Activated CD4-positive, alpha-beta memory T cell treated with anti-CD3 and anti-CD28 coated beads, Interleukin-2, amount 10 ng/mL, durations not matched to agents 7 days and 5 days (primary cell): ENCODE data around the gene SLC2A14. TPM values are rescaled to one million over a fixed set of nuclear protein-coding genes. Genes with fewer than 3 reads are reported as not detected.
"Not testable (repeated sequence)": the region's sequence is repeated elsewhere in the genome, so short reads cannot be mapped to it uniquely, and the experiment has no call there.

Source experiments
- CTCF ChIA-PET: fragments of 350-600 bp; sonication (Branson Sonifier 250); formaldehyde crosslinking; loops from one replicate; lab custom pipeline; 2021; ENCODE audit warnings: antibody characterized with exemption, inconsistent platforms; lab: Charles Lee
- POLR2A ChIA-PET: fragments of 350-600 bp; sonication (Branson Sonifier 250); formaldehyde crosslinking; loops from one replicate; lab custom pipeline; 2021; ENCODE audit warnings: antibody characterized with exemption; lab: Charles Lee
- DNase-seq: peaks from one replicate; pipeline ENCODE4 v3.0.0-alpha.2; 2020
- H3K27ac Mint-ChIP-seq: one replicate; pipeline ENCODE4 v1.8.0; 2021; ENCODE audit warnings: mild to moderate bottlenecking, mixed read lengths
- H3K27me3 Mint-ChIP-seq: one replicate; pipeline ENCODE4 v1.8.0; 2021; ENCODE audit warnings: mixed read lengths
- H3K36me3 Mint-ChIP-seq: one replicate; pipeline ENCODE4 v1.8.0; 2021; ENCODE audit warnings: low read depth, mixed read lengths
- H3K4me1 Mint-ChIP-seq: one replicate; pipeline ENCODE4 v1.8.0; 2021; ENCODE audit warnings: mixed read lengths
- H3K4me3 Mint-ChIP-seq: one replicate; pipeline ENCODE4 v1.8.0; 2021; ENCODE audit warnings: mild to moderate bottlenecking, mixed read lengths
- H3K9me3 Mint-ChIP-seq: one replicate; pipeline ENCODE4 v1.8.0; 2021; ENCODE audit warnings: mixed read lengths
- total RNA-seq, 2 experiments: library from RNA; stranded (reverse); gene quantifications; one replicate each; pipeline ENCODE4 v1.2.3, GENCODE V29; 2021

The SLC2A14 gene
- total RNA-seq, 2 experiments from 2014 or later, result 15.8 to 18.6 TPM

GRCh38 chr12:7902416-7902815 is 29.7 kb upstream of the SLC2A14 start:
- POLR2A ChIA-PET, H3K4me3 Mint-ChIP-seq, H3K9me3 Mint-ChIP-seq, H3K36me3 Mint-ChIP-seq, DNase-seq, CTCF ChIA-PET, H3K4me1 Mint-ChIP-seq, H3K27me3 Mint-ChIP-seq, H3K27ac Mint-ChIP-seq: not testable (repeated sequence)

- Mint-ChIP-seq H3K4me1 (no peaks in the 10 kb centered on the region), H3K27me3 (peaks cover 2% of the 10 kb centered on the region), H3K4me3 (no peak overlapping the region), H3K36me3 (no peaks in the 10 kb centered on the region), H3K27ac (no peak overlapping the region), H3K9me3 (no peaks in the 10 kb centered on the region)
- ChIA-PET POLR2A (interaction anchor here (0.6 kb wide), 1 partner anchor 187 kb away, joined by 4 read pairs; no protein-coding TSS in a partner anchor), CTCF (no interaction called here)
- no peak for DNase-seq
Observed at GRCh38 chr12:7899755-7900154, 27.0 kb upstream of the SLC2A14 start.

GRCh38 chr12:7896726-7897125 is 24.0 kb upstream of the SLC2A14 start:
- H3K27ac Mint-ChIP-seq, H3K4me1 Mint-ChIP-seq, H3K9me3 Mint-ChIP-seq, CTCF ChIA-PET, H3K27me3 Mint-ChIP-seq, DNase-seq, H3K36me3 Mint-ChIP-seq, POLR2A ChIA-PET, H3K4me3 Mint-ChIP-seq: not testable (repeated sequence)

GRCh38 chr12:7892186-7892980 is 19.7 kb upstream of the SLC2A14 start:
- H3K27ac Mint-ChIP-seq, result no peak overlapping the region
- H3K4me3 Mint-ChIP-seq, result no peak overlapping the region
- no peaks in the 10 kb centered on the region for H3K36me3 Mint-ChIP-seq
- DNase-seq, result no peak
- no peaks in the 10 kb centered on the region for H3K9me3 Mint-ChIP-seq
- ChIA-PET POLR2A (no interaction called here), CTCF (interaction anchor here (0.5 to 0.6 kb wide), 2 partner anchors 14 to 114 kb away, joined by 4 to 6 read pairs; no protein-coding TSS in a partner anchor)
- peaks cover 9% of the 10 kb centered on the region for H3K27me3 Mint-ChIP-seq
- no peaks in the 10 kb centered on the region for H3K4me1 Mint-ChIP-seq

GRCh38 chr12:7884689-7885088 is 12.0 kb upstream of the SLC2A14 start:
- POLR2A ChIA-PET, result no interaction called here
- DNase-seq, result no peak
- Mint-ChIP-seq H3K4me1 (no peaks in the 10 kb centered on the region), H3K4me3 (no peak overlapping the region), H3K9me3 (no peaks in the 10 kb centered on the region), H3K27me3 (peaks cover 5% of the 10 kb centered on the region), H3K36me3 (no peaks in the 10 kb centered on the region), H3K27ac (no peak overlapping the region)
- CTCF ChIA-PET, result interaction anchor here (0.9 kb wide), 1 partner anchor 40 kb away, joined by 3 read pairs; no protein-coding TSS in a partner anchor

- H3K27me3 Mint-ChIP-seq, H3K4me3 Mint-ChIP-seq, H3K4me1 Mint-ChIP-seq, DNase-seq, H3K36me3 Mint-ChIP-seq, POLR2A ChIA-PET, H3K27ac Mint-ChIP-seq, H3K9me3 Mint-ChIP-seq: not testable (repeated sequence)
- CTCF ChIA-PET, result interaction anchor here (0.6 kb wide), 1 partner anchor 221 kb away, joined by 3 read pairs; no protein-coding TSS in a partner anchor
Observed at GRCh38 chr12:7881736-7882120, 9.0 kb upstream of the SLC2A14 start.

- H3K4me3 Mint-ChIP-seq, H3K36me3 Mint-ChIP-seq, H3K4me1 Mint-ChIP-seq, H3K27ac Mint-ChIP-seq, POLR2A ChIA-PET, H3K27me3 Mint-ChIP-seq, H3K9me3 Mint-ChIP-seq, DNase-seq: not testable (repeated sequence)
- CTCF ChIA-PET, result interaction anchor here (0.6 kb wide), 1 partner anchor 220 kb away, joined by 3 read pairs; no protein-coding TSS in a partner anchor
Observed at GRCh38 chr12:7880952-7881735, 8.4 kb upstream of the SLC2A14 start.

GRCh38 chr12:7879246-7879645 is 6.5 kb upstream of the SLC2A14 start:
- H3K36me3 Mint-ChIP-seq, result no peaks in the 10 kb centered on the region
- ChIA-PET POLR2A (no interaction called here), CTCF (interaction anchor here (0.7 kb wide), 2 partner anchors 49 to 190 kb away, joined by 3 to 5 read pairs; no protein-coding TSS in a partner anchor)
- no peak overlapping the region for H3K4me3 Mint-ChIP-seq
- no peak for DNase-seq
- H3K9me3 Mint-ChIP-seq, result no peaks in the 10 kb centered on the region
- no peaks in the 10 kb centered on the region for H3K4me1 Mint-ChIP-seq
- H3K27ac Mint-ChIP-seq, result no peak overlapping the region
- peaks cover 1% of the 10 kb centered on the region for H3K27me3 Mint-ChIP-seq

- Mint-ChIP-seq H3K36me3 (no peaks in the 10 kb centered on the region), H3K27ac (no peak overlapping the region), H3K4me1 (peaks cover 1% of the 10 kb centered on the region), H3K27me3 (peaks cover 14% of the 10 kb centered on the region), H3K4me3 (no peak overlapping the region), H3K9me3 (no peaks in the 10 kb centered on the region)
- POLR2A ChIA-PET, result interaction anchor here (0.8 kb wide), 1 partner anchor 56 kb away, joined by 3 read pairs; no protein-coding TSS in a partner anchor
- no peak for DNase-seq
- CTCF ChIA-PET, result no interaction called here
Observed at GRCh38 chr12:7877420-7877819, 4.7 kb upstream of the SLC2A14 start.

GRCh38 chr12:7870335-7870734 is 2.4 kb downstream of the SLC2A14 start:
- H3K4me1 Mint-ChIP-seq, result peaks cover 4% of the 10 kb centered on the region
- H3K36me3 Mint-ChIP-seq, result no peaks in the 10 kb centered on the region
- no peak overlapping the region for H3K4me3 Mint-ChIP-seq
- ChIA-PET POLR2A (no interaction called here), CTCF (no interaction called here)
- DNase-seq, result no peak
- H3K27me3 Mint-ChIP-seq, result peaks cover 38% of the 10 kb centered on the region
- H3K27ac Mint-ChIP-seq, result no peak overlapping the region
- no peaks in the 10 kb centered on the region for H3K9me3 Mint-ChIP-seq

- Mint-ChIP-seq H3K27me3 (peaks cover 36% of the 10 kb centered on the region), H3K4me1 (peaks cover 4% of the 10 kb centered on the region), H3K9me3 (no peaks in the 10 kb centered on the region), H3K27ac (no peak overlapping the region), H3K4me3 (no peak overlapping the region), H3K36me3 (no peaks in the 10 kb centered on the region)
- no peak for DNase-seq
- POLR2A ChIA-PET, result no interaction called here
- CTCF ChIA-PET, result no interaction called here
Observed at GRCh38 chr12:7869137-7869536, 3.6 kb downstream of the SLC2A14 start.

- no peak overlapping the region for H3K27ac Mint-ChIP-seq
- ChIA-PET POLR2A (no interaction called here), CTCF (interaction anchor here (0.6 kb wide), 1 partner anchor 17 kb away, joined by 6 read pairs; no protein-coding TSS in a partner anchor)
- DNase-seq, result no peak
- no peaks in the 10 kb centered on the region for H3K9me3 Mint-ChIP-seq
- H3K36me3 Mint-ChIP-seq, result no peaks in the 10 kb centered on the region
- H3K4me3 Mint-ChIP-seq, result no peak overlapping the region
- peaks cover 29% of the 10 kb centered on the region for H3K27me3 Mint-ChIP-seq
- H3K4me1 Mint-ChIP-seq, result peaks cover 3% of the 10 kb centered on the region
Observed at GRCh38 chr12:7868391-7868790, 4.3 kb downstream of the SLC2A14 start.

GRCh38 chr12:7864601-7865150 is 8.0 kb downstream of the SLC2A14 start:
- Mint-ChIP-seq H3K4me3 (no peak overlapping the region), H3K36me3 (no peaks in the 10 kb centered on the region), H3K27ac (no peak overlapping the region), H3K27me3 (peaks cover 3% of the 10 kb centered on the region), H3K4me1 (peaks cover 14% of the 10 kb centered on the region), H3K9me3 (no peaks in the 10 kb centered on the region)
- no peak for DNase-seq
- POLR2A ChIA-PET, result no interaction called here
- CTCF ChIA-PET, result interaction anchor here (1.2 to 1.3 kb wide), 2 partner anchors 69 to 130 kb away, joined by 3 to 8 read pairs; no protein-coding TSS in a partner anchor
